GM19193 (cell line): ENCODE data around the gene FOXO1.

Source experiments
- POLR2A ChIP-seq: IDR thresholded peaks from 4 replicates; pipeline ENCODE4 v1.6.1; 2011; ENCODE audit not compliant: insufficient read depth, insufficient read length; ENCODE audit errors: extremely low read depth

FOXO1 gene

DNA sequence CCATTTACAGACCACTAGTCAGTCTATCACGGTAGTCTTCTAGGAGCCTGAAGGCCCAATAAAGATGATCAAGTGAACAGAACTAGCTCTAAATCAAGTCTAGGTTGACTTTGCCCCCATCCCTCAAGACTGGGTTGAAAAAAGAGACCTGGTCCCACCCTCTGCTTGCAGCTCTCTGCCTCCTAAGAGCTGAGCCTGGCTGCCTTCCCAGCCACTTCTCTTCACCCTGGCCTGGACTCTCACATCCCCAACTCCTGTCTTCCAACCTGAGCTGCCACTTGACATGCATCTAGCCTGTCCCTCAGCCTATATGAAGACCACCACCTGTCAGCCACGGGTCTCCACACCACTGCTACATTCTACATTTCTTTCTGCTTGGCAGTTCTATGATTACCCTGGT is 99.6 kb downstream of the FOXO1 start:
- no peak for TF ChIP-seq POLR2A

DNA sequence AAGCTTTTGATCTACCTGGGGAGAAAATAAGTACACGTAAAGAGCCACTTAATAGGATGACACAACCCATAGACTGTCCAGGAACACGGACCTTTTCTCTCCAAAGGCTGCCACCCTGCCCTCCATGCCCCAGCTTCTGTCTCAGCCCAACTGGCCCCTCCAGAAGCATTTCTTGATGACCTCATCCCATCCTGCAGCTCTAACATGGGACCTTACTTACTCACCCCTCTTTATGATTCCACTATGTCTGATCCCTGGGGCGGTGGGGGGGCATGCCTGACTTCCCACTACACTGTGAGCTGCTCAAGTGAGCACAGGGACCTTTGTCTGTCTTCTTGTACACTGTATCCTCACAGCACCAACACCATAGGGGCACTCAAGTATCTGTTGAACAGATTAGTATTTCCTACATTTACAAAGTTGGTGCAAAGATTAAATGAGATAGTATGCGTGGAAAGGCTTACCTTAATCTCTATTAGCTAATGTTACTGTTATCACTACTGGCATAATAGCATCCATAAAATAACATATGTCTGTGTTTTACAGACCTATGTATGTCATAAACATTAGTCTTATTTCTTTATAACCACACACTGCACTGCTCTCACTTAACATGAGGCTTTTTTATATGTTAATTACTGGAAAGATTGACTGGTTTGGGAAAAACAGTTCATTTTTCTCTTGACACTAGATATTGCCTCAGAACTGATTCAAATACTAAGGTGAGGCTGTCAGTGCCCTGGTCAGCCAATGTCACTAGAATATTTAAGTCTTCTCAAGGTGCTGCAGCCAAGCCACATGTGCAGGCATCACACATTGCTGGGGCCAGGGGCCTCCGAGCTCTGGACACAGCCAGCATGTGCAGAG is 100.9 kb downstream of the FOXO1 start:
- TF ChIP-seq POLR2A: no peak

DNA sequence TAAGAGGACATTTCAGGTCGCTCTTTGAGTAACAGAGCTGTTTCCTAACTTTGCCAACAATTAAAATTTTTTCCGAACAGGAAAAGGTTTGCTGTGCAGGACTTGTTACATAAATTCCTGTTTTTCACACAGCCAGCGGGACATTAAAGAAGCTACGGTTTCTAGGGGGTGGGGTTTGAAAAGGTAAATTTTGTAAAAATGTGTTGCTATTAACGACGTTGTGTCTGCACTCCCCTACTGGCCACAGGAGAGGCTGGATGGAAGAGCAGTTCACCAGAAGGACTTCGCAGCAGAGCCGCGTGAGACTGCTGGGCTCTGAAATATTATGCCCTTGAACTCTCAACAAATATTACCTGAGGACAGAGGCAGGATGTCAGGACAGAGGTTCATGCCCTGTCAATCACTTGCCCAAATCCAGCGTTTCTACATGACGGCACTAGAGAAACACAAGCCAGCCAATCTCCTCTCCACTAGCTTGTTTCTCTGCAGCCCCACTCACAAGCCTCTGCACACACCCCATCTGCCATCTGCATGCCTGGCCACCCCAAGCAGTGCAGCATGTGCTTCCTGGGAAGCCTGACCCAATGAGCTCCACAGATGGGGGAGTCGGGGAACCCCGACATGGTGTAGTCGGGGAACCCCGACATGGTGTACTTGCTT is 102.0 kb downstream of the FOXO1 start:
- no peak for TF ChIP-seq POLR2A

DNA sequence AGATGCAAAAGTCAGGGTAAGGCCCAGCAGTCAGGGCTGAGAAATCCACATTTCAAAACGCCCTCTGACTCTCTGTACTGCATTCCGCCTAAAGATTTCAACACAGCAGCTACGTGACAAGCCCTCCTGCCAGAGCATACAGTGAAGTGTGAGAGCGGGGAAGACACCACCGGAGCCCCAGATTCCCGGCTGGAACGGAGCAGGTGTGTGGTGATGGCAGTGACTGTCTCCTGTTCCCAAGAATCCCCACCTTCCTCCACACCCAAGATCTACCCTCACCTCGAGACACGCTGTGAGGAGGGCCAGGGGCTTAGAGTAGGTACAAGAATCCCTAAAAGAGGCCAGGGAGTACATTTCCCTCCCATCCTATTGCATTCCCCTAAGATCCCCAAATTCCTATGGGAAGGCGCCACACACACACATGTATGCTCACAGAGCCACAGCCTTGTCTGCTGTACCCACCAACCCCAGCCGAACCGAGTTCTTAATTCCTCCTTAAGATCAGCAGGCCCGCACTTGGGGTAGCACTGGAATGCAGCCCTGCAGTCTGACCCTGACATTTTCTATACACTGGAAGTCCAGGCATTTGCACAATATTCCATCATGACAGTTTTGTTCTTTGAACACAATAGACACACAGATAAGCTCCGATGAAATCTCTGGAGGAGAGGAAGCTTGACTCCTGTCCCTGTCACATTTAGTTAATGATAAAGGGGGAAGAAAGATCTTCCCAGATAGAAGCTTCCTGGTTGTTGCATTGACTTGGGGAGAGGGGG is 102.9 kb downstream of the FOXO1 start:
- no peak for TF ChIP-seq POLR2A

DNA sequence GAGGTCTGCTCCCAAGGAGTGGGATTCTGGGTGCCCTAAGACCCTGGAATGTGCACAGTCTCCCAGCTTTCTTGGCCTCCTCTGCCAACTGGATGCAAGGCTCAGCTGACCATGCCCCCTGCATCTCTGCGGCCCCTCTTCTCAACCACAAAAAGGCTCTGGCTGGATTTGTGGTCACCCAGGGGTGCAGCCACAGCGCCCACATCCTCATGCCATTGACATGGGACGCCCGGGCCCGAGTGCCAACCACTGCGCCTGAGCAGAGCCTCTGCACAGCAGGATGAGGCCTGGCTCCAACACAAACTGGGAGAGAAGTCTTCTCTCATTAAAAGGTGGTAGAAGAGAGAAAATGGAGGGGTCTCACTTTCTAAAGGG is 103.5 kb downstream of the FOXO1 start:
- TF ChIP-seq POLR2A: no peak

DNA sequence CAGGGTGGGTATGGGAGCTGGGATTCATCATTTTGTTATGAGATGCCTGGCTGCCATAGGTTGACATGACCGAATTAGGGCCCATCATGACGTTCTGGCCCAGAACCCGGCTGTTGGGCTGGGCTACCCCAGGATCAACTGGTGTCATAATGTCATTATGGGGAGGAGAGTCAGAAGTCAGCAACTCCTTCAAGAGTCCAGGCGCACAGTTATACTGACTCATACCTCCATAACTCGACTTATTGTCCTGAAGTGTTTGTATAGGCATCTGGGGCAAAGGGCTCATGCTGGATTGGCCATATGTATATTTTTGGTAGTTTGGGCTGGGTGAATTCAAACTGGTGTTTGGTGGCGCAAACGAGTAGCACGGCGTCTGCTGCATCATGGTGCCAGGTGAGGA is 106.5 kb downstream of the FOXO1 start:
- no peak for TF ChIP-seq POLR2A

DNA sequence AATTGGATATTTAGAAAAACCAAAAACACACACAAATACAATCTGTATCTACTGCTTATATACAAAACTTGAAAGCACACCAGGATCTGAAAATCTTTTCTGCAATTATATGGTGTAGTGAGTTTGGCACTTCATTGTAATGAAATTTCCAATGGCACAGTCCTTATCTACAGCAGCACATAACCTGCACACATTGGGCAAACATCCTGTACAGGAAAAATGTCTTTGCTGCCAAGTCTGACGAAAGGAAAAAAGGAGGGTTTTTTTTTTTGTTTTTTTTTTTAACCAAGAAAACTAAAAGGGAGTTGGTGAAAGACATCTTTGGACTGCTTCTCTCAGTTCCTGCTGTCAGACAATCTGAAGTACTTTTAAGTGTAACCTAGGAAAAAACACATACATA is 107.8 kb downstream of the FOXO1 start:
- no peak for TF ChIP-seq POLR2A

DNA sequence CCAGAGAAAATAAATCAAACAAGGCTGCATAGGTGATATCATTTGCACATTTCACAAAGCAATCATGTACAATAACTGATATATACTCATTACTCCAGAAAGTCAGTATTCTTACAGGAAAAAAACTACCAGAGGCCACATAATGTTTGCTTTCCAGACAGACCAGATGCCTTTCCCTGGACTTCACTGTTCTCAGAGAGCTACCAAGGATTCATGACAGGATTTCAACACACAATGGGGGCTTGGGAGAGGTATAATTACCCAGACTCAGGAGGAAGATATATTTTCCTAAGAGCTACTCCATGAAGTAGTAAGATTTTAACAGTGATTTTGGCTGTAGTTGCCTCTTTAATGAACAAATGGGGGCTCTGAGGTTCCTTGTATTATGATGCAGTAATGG is 110.0 kb downstream of the FOXO1 start:
- TF ChIP-seq POLR2A: no peak

DNA sequence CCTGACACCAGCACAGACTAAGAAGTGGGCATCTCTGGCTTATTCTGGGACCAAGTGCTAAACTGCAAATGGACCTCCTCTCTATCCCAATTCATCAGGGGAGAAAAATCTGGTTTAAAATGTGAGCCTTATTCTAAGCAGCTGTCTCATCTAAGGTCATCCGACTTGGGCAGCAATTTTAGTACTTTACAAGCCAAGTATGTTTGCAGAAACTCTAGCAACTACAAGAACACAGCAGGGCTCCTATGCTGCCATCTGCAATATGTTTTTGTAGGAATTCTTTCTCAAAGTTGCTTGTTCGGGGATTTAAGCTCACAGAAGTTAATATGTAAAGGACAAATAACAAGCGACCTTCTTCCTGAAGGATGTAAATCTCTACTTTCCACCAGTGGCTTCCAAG is 113.1 kb downstream of the FOXO1 start:
- no peak for TF ChIP-seq POLR2A

DNA sequence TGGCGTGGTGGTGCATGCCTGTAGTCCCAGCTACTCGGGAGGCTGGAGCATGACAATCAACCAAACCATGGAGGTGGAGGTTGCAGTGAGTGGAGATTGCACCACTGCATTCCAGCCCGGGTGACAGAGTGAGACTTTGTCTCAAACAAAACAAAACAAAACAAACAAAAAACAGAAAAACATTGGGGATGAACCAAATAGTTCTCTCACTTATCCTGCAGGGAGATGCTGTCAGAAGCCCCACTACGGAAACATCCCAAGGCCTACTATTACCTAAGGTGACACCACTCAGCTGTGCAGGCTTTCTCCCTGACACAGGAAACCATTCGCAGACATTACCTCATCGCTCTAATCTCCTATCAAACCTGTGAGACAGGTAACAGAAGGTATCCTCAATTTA is 113.5 kb downstream of the FOXO1 start:
- TF ChIP-seq POLR2A: no peak

DNA sequence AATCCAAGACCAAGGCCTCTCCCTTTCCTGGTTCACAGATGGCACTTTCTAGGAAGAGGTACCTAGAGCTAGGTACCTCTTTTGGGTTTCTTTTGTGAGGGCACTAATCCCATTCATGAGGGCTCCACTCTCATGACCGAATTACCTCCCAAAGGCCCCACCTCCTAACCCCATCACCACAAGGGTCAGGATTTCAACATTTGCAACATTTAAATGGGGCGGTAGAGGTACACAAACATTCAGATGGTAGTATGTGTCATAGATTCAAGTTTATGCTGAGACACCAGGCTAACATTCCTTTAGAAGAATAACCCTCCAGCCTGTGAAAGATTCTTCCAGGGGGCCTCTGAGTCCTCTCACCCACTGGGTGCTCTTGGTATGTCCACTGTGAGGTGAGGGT is 116.3 kb downstream of the FOXO1 start:
- no peak for TF ChIP-seq POLR2A

DNA sequence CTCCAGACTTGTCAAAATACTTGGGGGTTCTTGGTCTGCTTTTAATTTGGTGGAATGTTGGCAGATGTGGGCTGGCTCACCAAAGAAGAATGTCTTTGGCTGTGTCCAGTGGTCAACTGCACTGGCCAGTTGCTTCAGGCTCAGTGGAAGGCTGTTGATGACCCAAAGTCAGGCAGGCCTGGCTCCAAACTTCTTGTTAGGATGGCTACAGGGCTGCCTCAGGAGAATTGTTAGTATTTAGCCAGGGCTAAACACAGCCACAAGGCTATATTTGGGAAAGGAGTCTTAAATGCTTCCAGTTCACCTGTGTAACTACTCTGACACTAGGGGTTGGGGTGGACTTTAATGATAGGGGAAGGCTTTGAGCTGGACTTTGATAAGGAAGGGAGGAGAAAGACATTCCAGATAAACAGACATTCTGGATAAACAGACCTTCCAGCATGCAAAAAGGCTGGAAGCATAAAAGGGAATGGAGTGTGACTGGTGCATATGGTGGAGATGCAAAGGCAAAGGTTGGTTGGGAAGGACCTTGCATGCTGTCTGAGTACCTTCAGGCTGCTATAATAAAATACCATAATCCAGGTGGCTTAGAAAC is 116.8 kb downstream of the FOXO1 start:
- TF ChIP-seq POLR2A: no peak

DNA sequence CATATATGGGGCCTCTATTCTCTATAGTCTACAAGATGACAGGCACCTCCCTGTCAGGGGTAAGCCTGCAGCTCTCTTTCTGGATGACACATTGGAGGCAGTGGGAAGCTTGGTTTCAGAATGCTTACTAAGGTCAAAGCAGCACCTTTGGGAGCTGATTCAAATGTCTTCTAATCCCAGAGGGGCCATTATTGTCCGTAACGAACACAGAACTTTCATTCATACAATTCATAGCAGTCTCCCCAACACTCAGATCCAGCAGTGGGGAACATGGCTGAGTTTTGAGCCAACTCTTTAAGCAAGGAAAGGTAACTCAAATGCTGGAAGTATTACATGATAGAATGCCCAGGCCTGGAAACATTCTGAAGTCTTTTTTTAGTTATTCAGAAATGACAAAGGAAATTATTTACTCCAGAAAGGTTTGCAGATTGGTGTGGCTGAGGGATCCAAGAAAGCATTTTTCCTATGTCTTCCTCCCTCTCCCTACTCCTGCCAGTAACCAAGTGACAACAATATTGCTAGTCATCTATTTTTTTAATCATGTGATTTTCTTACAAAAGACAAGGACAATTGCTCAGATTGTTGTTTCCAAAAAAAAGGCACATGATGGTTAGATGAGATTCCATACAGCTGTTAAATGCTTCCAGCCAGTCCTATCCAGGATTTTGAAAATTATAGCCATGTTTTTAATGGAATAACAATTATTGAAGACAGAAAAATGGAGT is 118.7 kb downstream of the FOXO1 start:
- TF ChIP-seq POLR2A: no peak

DNA sequence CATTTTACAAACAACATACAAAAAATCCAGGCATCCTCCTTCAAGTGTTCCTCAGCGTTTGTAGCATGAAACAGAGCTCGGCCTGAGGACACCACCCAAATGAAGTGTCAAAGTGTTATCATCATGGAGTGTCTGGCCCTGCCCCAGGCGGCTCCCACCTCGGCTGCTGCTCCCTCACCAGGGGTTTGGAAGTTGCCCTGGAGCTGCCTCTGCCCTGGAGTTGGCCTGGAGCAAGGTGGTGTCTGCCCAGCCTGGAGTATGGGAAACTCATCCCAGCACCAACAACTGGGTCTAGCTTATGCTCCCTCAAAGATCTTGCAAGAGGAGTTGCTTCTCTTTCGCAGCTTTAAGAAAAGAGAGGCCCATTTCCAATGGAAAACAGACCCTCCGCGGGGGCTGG is 120.4 kb downstream of the FOXO1 start:
- TF ChIP-seq POLR2A: no peak
